GM04503 (cell line): ENCODE measurements around the gene ZNF180.
"Not testable (repeated sequence)": the region's sequence is repeated elsewhere in the genome, so short reads cannot be mapped to it uniquely, and the experiment has no call there.

Experiments
- DNase-seq: peaks from one replicate; pipeline ENCODE4 v3.0.0-alpha.2; 2012; ENCODE audit warnings: low read depth

ZNF180 gene

GRCh38 chr19:44498988-44499387 lies 1.3 kb downstream of the ZNF180 start:
- DNase-seq = no peak

DNA sequence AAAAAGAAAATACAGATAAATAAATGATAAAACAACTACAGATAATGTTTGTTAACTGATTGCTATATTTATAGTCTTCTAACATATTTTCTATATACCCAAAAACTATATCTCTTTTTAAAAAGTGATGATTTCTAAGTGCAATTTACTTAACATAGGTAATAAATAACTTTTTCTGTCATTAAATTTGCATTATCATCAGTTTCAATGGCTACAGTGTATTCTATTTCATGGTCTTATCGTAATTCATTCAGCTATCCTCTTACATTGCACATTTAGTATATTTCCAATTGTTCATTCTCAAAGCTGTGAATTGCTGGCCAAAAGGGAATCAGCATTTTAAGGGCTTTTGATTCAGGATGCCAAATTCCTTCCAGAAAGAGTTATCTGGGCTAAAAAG lies 3.6 kb downstream of the ZNF180 start:
- no peak for DNase-seq

GRCh38 chr19:44476559-44477408 lies 23.5 kb downstream of the ZNF180 start:
- no peak for DNase-seq

GRCh38 chr19:44468730-44469129 lies 31.6 kb downstream of the ZNF180 start:
- DNase-seq = not testable (repeated sequence)

DNA sequence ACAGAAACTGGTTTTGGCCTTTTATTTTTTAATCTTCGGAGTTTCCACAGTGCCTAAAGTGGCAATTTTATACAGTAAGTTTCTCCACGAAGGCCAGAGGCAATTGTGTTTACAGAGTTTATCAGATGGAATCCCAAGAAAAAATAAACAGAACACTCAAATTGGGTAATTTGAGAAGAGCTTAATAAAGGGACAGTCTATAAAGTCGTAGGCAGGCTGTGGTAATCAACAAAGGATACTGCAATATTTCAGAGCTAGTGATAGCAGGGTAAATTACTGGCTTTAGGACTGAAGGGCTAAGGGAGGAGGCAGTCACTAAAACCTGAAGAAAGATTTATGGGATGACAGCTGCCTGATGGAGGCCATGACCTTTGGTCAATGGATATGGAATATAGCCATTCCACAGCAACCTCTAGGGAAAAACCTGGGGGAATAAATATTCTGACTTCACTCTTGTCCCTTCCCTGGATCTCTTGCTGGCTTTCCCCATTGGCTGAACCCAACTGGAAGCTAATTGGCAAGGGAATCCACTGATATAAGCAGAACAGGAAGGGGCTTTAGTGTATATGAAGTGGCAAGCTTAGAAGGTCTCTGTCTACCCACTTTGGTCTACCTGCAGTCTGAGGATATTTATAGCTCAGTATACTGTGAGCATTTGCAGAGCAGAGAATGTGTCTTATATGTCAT lies 37.6 kb downstream of the ZNF180 start:
- DNase-seq = not testable (repeated sequence)

DNA sequence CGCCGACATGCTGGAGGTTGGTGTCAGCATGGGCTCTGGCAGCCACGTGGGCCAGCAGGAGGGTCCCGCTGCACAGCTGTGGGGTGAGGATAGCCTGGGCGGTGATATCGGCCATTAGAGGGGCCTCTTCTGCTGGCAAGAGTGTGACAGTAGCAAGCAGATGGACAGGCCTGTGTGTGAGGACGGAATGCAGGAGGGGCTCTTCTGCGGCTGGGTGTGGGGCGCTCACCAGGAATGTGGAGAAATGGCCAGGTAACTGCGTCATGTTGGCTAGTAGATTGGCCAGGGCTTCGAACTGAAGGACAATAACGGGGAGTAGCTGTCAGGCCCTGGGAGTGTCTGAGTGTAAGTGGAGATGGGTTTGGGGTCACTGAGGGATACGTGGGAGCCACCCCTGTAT lies 44.3 kb downstream of the ZNF180 start:
- not testable (repeated sequence) for DNase-seq

- DNase-seq = no peak
Measured at GRCh38 chr19:44455100-44455499, 45.2 kb downstream of the ZNF180 start.

DNA sequence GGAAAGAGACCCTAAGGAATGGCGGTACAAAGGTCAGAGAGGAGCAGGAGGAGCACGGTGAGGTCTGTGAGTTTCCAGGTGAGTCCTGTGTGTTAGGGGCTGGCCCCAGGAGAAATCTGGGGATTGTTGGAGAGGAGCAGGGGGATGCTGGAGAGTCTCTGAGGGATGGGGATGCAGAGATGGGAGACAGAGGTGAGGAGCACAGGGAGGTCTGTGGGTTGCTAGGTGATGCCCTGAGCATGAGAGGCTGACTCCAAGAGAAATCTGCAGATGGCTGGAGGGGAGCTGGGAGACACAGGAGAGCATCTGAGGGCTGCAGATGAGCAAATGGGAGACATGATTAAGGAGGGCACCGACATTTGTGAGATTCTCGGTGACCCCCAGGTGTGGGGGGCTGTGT lies 48.0 kb downstream of the ZNF180 start:
- no peak for DNase-seq

DNA sequence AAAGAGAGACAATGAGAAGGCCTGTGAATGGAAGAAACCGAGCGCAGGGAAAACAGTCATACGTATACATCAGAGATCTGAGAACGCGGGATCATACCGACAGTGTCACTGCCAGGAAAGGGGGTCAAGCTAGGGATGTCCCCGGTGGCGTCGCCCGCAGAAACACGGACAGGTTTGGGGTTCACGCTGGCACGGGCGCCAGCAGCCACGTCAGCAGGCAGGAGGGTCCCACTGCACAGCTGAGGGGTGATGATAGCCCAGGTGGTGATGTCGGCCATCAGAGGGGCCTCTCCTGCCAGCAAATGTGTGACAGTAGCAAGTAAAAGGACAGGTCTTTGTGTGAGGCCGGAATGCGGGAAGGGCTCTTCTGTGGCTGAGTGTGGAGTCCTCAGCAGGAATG lies 48.6 kb downstream of the ZNF180 start:
- DNase-seq = no peak

DNA sequence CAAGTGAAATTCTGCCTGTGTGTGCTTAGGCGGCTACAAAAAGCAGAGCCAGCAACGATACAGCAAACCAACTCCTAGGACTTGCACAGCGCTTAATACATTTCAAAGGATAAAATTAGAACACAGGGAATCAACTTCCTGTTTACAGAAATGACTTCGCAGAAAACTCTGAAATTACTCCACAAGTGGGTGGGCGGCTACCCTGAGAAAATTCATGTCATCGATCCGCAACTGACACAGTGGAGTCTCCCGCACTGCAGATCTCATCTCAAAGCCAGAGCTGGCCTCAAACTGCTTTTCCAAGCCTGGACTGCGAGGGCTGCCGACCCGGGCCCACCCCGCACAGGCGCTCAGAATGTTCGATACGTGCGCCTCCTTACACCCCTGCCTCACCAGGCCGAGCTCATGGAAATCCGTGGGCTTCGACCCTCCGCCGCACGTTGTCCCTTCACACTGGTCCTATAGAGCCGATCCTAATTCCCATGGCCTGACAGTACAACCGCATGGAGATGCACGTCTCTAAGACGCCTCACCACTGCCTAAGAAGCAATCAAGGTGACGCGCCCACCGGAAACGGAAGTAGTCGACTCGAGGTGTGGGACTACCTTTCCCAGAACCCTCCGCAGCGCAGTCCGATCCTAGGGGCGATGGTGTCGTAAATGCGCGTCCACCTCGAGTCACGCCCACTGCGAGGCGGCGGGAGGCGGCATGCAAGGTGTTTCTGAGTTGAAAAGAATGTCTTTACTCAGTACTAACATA lies 52.2 kb downstream of the ZNF180 start, which contains the start of gene ZNF229:
Gene ZNF229, minus strand, starts transcription at position 557 of the 759 bp plus-strand sequence. CDS start 5,625 bp downstream, outside the sequence.
- DNase-seq = peak; percentile 67

- DNase-seq = no peak
Measured at GRCh38 chr19:44438441-44438840, 61.9 kb downstream of the ZNF180 start.

- no peak for DNase-seq
Measured at GRCh38 chr19:44435441-44435840, 64.9 kb downstream of the ZNF180 start.

DNA sequence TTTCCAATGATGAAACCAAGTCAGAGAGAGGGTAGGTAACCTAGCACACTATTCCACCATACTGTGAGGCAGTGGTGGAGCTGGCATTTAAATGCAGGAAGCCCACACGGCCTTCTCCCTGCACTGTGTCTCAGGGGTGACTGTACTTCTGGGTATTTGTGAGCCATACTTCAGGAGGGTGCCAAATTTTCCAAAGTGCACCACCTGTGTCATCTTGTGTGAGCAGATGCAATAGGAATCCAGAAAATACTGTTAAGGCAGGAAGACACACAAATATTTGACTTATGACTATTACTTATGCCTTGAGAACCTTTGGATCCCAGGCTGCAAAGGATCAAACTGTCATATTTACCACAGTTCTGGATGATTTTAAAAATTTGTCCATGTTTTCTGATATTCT lies 69.4 kb downstream of the ZNF180 start:
- no peak for DNase-seq
